MM.1S (cell line): ENCODE measurements around the gene STAT3.

Source experiments
- DNase-seq: peaks from one replicate; pipeline ENCODE4 v3.0.0-alpha.2; 2015
- H2AFZ ChIP-seq: fragments of 300-600 bp; sonication (generic); 2 replicates; pipeline ENCODE4 v1.6.0; 2016; ENCODE audit warnings: antibody characterized with exemption, low read length
- H3F3A ChIP-seq: fragments of 300-600 bp; sonication (generic); 2 replicates; pipeline ENCODE4 v1.6.1; 2016; ENCODE audit warnings: mild to moderate bottlenecking, antibody characterized with exemption, low read length, moderate library complexity, mixed read lengths; ENCODE audit not compliant: insufficient read depth
- H3K27ac ChIP-seq: fragments of 300-600 bp; sonication (generic); 2 replicates; pipeline ENCODE4 v1.5.1; 2016; ENCODE audit warnings: mild to moderate bottlenecking, low read length
- H3K27me3 ChIP-seq: fragments of 300-600 bp; sonication (generic); replicated peaks from 2 replicates; pipeline ENCODE4 v1.6.0; 2016; ENCODE audit warnings: low read length; ENCODE audit not compliant: insufficient read depth
- H3K36me3 ChIP-seq: fragments of 300-600 bp; sonication (generic); replicated peaks from 2 replicates; pipeline ENCODE4 v1.6.1; 2016; ENCODE audit warnings: mild to moderate bottlenecking, low read length, mixed read lengths; ENCODE audit not compliant: insufficient read depth
- H3K4me1 ChIP-seq: fragments of 300-600 bp; sonication (generic); 2 replicates; pipeline ENCODE4 v1.6.1; 2016; ENCODE audit warnings: low read length, mixed read lengths
- H3K4me2 ChIP-seq: fragments of 300-600 bp; sonication (generic); 2 replicates; pipeline ENCODE4 v1.6.0; 2016; ENCODE audit warnings: low read depth, low read length
- H3K4me3 ChIP-seq: fragments of 300-600 bp; sonication (generic); 2 replicates; pipeline ENCODE4 v1.5.1; 2016; ENCODE audit warnings: low read length, mixed read lengths
- H3K79me2 ChIP-seq: fragments of 300-600 bp; sonication (generic); 2 replicates; pipeline ENCODE4 v1.6.1; 2016; ENCODE audit warnings: mixed run types, low read length, mixed read lengths
- H3K9ac ChIP-seq: fragments of 300-600 bp; sonication (generic); 2 replicates; pipeline ENCODE4 v1.6.1; 2016; ENCODE audit warnings: low read length, mixed read lengths
- H3K9me2 ChIP-seq: fragments of 300-600 bp; sonication (generic); replicated peaks from 2 replicates; pipeline ENCODE4 v1.6.1; 2016; ENCODE audit warnings: mild to moderate bottlenecking, low read length, mixed read lengths; ENCODE audit not compliant: insufficient read depth
- H3K9me3 ChIP-seq: fragments of 300-600 bp; sonication (generic); replicated peaks from 2 replicates; pipeline ENCODE4 v1.6.1; 2016; ENCODE audit warnings: mild to moderate bottlenecking, low read length, mixed read lengths; ENCODE audit not compliant: insufficient read depth
- H4K20me1 ChIP-seq: fragments of 300-600 bp; sonication (generic); 2 replicates; pipeline ENCODE4 v1.6.1; 2016; ENCODE audit warnings: mild to moderate bottlenecking, low read length, moderate library complexity, mixed read lengths; ENCODE audit not compliant: insufficient read depth
- EZH2 ChIP-seq: fragments of 300-600 bp; sonication (generic); optimal IDR thresholded peaks from 2 replicates; pipeline ENCODE3; 2017; ENCODE audit warnings: low read depth, mild to moderate bottlenecking, antibody characterized with exemption, low read length, mixed read lengths
- EZH2phosphoT487 ChIP-seq: fragments of 300-600 bp; sonication (generic); IDR thresholded peaks from 2 replicates; pipeline ENCODE4 v1.6.1; 2018; ENCODE audit warnings: antibody characterized with exemption, low read length
- TF ChIP-seq, protein P1 (sequence below): fragments of 300-600 bp; sonication (generic); IDR thresholded peaks from 2 replicates; pipeline ENCODE4 v1.5.1; 2016; ENCODE audit warnings: antibody characterized with exemption, low read length, mixed read lengths

Gene STAT3

DNA sequence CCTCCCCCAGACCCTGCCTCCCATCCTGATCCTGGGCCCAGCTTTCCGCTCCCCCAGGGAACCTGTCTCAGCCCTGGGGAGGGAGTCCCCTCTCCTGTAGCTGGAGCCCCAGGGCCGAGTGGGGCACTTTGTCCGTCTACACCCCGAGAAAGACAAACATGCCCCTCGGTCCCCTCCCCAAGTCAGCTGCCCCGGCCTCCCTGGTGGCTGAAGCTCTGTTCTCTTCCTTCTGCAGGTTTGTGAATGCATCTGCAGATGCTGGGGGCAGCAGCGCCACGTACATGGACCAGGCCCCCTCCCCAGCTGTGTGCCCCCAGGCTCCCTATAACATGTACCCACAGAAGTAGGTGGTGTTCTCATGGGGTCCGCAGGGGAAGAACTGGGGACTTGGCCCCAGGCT is 79.1 kb downstream of the STAT3 start:
- no peaks in the 10 kb centered on the region for H3K4me1 ChIP-seq
- no peaks in the 10 kb centered on the region for H3K36me3 ChIP-seq
- no peaks in the 10 kb centered on the region for H3K9me3 ChIP-seq
- no peaks in the 10 kb centered on the region for H3K79me2 ChIP-seq
- H3K27me3 ChIP-seq: no peaks in the 10 kb centered on the region
- no peak overlapping the region for H3K9ac ChIP-seq
- no peak overlapping the region for H3K4me3 ChIP-seq
- H3K27ac ChIP-seq: no peak overlapping the region
- TF ChIP-seq, protein P1, sequence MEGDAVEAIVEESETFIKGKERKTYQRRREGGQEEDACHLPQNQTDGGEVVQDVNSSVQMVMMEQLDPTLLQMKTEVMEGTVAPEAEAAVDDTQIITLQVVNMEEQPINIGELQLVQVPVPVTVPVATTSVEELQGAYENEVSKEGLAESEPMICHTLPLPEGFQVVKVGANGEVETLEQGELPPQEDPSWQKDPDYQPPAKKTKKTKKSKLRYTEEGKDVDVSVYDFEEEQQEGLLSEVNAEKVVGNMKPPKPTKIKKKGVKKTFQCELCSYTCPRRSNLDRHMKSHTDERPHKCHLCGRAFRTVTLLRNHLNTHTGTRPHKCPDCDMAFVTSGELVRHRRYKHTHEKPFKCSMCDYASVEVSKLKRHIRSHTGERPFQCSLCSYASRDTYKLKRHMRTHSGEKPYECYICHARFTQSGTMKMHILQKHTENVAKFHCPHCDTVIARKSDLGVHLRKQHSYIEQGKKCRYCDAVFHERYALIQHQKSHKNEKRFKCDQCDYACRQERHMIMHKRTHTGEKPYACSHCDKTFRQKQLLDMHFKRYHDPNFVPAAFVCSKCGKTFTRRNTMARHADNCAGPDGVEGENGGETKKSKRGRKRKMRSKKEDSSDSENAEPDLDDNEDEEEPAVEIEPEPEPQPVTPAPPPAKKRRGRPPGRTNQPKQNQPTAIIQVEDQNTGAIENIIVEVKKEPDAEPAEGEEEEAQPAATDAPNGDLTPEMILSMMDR: no peak
- TF ChIP-seq EZH2phosphoT487: no peak
- TF ChIP-seq EZH2: no peak
- H3K4me2 ChIP-seq: no peak overlapping the region
- H3F3A ChIP-seq: no peaks in the 10 kb centered on the region
- no peaks in the 10 kb centered on the region for H3K9me2 ChIP-seq
- DNase-seq: no peak
- no peak overlapping the region for H2AFZ ChIP-seq
- H4K20me1 ChIP-seq: no peaks in the 10 kb centered on the region

DNA sequence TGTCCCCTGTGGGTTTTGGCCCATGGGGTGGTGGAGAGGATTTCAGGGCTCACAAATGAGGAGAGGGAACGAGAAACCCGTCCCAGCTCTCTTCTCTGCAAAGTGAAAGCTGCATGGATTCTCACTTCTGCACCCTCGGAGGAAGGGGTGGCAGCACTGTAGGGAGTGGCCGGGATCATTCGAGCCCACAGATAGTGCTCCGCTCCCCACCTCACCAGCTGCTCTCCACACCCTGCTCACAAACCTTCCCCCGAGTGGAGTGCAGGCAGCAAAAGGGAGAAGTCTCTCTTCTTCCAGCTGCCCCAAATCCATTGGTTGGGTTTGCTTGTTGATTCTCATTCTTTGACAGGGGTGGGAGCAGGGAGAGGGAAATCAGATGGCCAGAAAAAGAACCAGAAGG is 79.8 kb downstream of the STAT3 start:
- Histone ChIP-seq H3K9me2 (no peaks in the 10 kb centered on the region), H3K9ac (no peak overlapping the region), H3K4me2 (no peak overlapping the region), H4K20me1 (no peaks in the 10 kb centered on the region), H3F3A (no peaks in the 10 kb centered on the region), H3K36me3 (no peaks in the 10 kb centered on the region), H3K79me2 (no peaks in the 10 kb centered on the region), H3K27me3 (no peaks in the 10 kb centered on the region), H3K9me3 (no peaks in the 10 kb centered on the region), H3K27ac (no peak overlapping the region), H3K4me3 (no peak overlapping the region), H2AFZ (no peak overlapping the region), H3K4me1 (no peaks in the 10 kb centered on the region)
- TF ChIP-seq, protein P1: no peak
- TF ChIP-seq EZH2 (no peak), EZH2phosphoT487 (no peak)
- no peak for DNase-seq

DNA sequence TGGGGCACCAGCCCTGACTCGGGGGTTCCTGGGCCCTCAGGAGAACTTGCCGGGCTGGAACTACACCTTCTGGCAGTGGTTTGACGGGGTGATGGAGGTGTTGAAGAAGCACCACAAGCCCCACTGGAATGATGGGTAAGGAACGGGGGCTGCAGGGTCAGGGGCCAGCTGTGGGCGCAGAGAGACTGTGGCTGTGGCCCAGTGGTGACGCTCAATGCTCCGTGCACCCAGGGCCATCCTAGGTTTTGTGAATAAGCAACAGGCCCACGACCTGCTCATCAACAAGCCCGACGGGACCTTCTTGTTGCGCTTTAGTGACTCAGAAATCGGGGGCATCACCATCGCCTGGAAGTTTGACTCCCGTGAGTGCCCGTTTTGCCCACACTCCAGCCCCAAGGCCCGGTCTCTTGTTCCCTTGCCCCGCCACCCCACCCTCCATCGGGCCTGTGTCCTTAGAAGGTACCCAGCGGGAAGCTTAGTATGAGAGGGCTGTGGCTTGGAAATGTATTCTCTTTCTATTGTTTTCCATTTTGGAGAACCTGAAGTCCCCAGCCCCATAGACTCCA is 80.8 kb downstream of the STAT3 start:
- no peaks in the 10 kb centered on the region for H3K36me3 ChIP-seq

More for the DNA sequence above, 80.8 kb downstream of the STAT3 start:
- Histone ChIP-seq H4K20me1 (no peaks in the 10 kb centered on the region), H3K27ac (no peak overlapping the region), H3K9me3 (no peaks in the 10 kb centered on the region), H3K4me2 (no peak overlapping the region), H3K4me1 (no peaks in the 10 kb centered on the region), H3K9ac (no peak overlapping the region), H2AFZ (no peak overlapping the region), H3K9me2 (no peaks in the 10 kb centered on the region), H3K27me3 (no peaks in the 10 kb centered on the region), H3K4me3 (no peak overlapping the region), H3F3A (no peaks in the 10 kb centered on the region), H3K79me2 (no peaks in the 10 kb centered on the region)
- TF ChIP-seq, protein P1: no peak
- TF ChIP-seq EZH2: no peak
- TF ChIP-seq EZH2phosphoT487: no peak
- DNase-seq: no peak
